Bronchial epithelial cell (primary cell): ENCODE results near the gene SP6. TPM values are rescaled to one million over a fixed set of nuclear protein-coding genes. Genes with fewer than 3 reads are reported as not detected.

Source experiments
- DNase-seq: peaks from one replicate; pipeline ENCODE4 v3.0.0-alpha.2; 2010; ENCODE audit warnings: low read depth
- FAIRE-seq: peaks from 2 replicates; lab custom pipeline; 2011; peaks lifted over from hg19 to GRCh38; lab: Jason Lieb, UNC
- H3K27me3 ChIP-seq: 2 replicates; pipeline ENCODE4 v1.5.1; 2011; ENCODE audit warnings: low read length; ENCODE audit not compliant: control insufficient read depth, insufficient read depth
- H3K36me3 ChIP-seq: 2 replicates; pipeline ENCODE4 v1.5.1; 2011; ENCODE audit warnings: low read length; ENCODE audit not compliant: control insufficient read depth, insufficient read depth
- H3K4me3 ChIP-seq: 2 replicates; pipeline ENCODE4 v1.5.1; 2011; ENCODE audit warnings: mild to moderate bottlenecking, low read depth, low read length, control low read depth
- CTCF ChIP-seq: IDR thresholded peaks from 2 replicates; pipeline ENCODE4 v1.5.1; 2011; ENCODE audit warnings: mild to moderate bottlenecking, moderate library complexity, low read length, control low read depth, inconsistent platforms; ENCODE audit not compliant: insufficient read depth, severe bottlenecking
- total RNA-seq: library from RNA; depleted of rRNA; stranded (reverse); fragments of >200 nt; gene quantifications from 2 replicates; pipeline ENCODE4 v1.2.1, GENCODE V29; 2014

SP6 gene
- total RNA-seq, 1 donor from 2014 or later: 0.79 TPM

DNA sequence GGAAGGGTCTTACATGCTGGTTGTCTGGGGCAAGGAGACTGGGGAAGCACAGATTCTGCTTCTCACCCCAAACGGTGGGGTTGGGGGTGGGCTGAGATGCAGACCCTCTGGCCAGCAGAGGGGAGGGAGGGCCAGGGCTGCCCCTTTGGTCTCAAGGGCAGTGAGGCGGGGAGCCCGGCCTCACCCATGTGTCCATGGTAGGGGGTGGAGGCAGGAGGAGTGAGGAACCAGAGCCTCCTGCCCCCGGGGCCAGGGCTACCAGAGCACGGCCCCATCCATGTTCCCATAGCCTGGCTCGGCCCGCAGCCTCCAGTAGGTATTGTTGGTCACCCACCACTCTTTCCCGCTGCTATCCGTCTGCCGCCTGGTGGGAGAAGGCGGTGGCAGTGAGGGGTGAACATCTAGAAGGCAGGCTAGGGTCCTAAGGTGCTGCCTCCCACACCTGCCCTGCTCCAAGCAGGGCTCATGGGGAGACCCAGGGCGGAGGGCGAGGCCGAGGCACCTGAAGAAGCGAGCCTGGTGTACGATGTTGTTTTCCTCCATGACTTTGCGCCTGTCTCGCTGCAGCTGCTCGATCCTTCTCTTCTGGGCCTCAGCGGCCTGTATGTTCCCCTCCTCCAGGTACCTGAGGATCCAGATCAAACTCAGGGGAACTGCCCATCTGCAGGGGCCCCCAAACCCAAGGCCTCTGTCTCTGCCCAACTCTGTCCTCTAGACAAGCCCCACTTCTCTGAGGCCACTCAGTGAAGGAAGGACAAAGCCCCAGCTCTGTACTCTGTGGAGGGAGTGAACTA is 42.7 kb downstream of the SP6 start:
- no peak for FAIRE-seq
- peaks cover 5% of the 10 kb centered on the region for H3K27me3 ChIP-seq
- no peak for DNase-seq
- H3K4me3 ChIP-seq: no peak overlapping the region
- TF ChIP-seq CTCF: no peak
- H3K36me3 ChIP-seq: peaks cover 14% of the 10 kb centered on the region

GRCh38 chr17:47807421-47807820 is 43.5 kb downstream of the SP6 start:
- Histone ChIP-seq H3K27me3 (peaks cover 5% of the 10 kb centered on the region), H3K4me3 (no peak overlapping the region), H3K36me3 (peaks cover 14% of the 10 kb centered on the region)
- FAIRE-seq (no peak), DNase-seq (no peak)
- TF ChIP-seq CTCF: no peak

GRCh38 chr17:47806913-47807255 is 44.1 kb downstream of the SP6 start:
- peaks cover 5% of the 10 kb centered on the region for H3K27me3 ChIP-seq
- DNase-seq (no peak), FAIRE-seq (no peak)
- H3K4me3 ChIP-seq: no peak overlapping the region
- TF ChIP-seq CTCF: no peak
- peaks cover 14% of the 10 kb centered on the region for H3K36me3 ChIP-seq

- FAIRE-seq (no peak), DNase-seq (no peak)
- no peak for TF ChIP-seq CTCF
- peaks cover 14% of the 10 kb centered on the region for H3K36me3 ChIP-seq
- no peak overlapping the region for H3K4me3 ChIP-seq
- H3K27me3 ChIP-seq: peaks cover 5% of the 10 kb centered on the region
Observed at GRCh38 chr17:47806026-47806912, 44.7 kb downstream of the SP6 start.

- peaks cover 14% of the 10 kb centered on the region for H3K36me3 ChIP-seq
- DNase-seq (no peak), FAIRE-seq (no peak)
- TF ChIP-seq CTCF: no peak
- peaks cover 5% of the 10 kb centered on the region for H3K27me3 ChIP-seq
- no peak overlapping the region for H3K4me3 ChIP-seq
Observed at GRCh38 chr17:47804461-47804860, 46.5 kb downstream of the SP6 start.
